ENCODE data around the gene BCAS1. TPM values are rescaled to one million over a fixed set of nuclear protein-coding genes. Genes with fewer than 3 reads are reported as not detected.

The BCAS1 gene
- total RNA-seq, 1 experiment from 2014 or later = 0.17 TPM

GRCh38 chr20:54004445-54004844 is 65.9 kb downstream of the BCAS1 start (continued):
- TF ChIP-seq ZBTB33 (IDR thresholded peaks at IDR 0.05; ENCODE audit: extremely low read depth, insufficient replicate concordance, low read length) = no peak
- no peak for TF ChIP-seq FOSL1 (IDR thresholded peaks at IDR 0.05; ENCODE audit: low read depth)
- TF ChIP-seq POLR2A (IDR thresholded peaks at IDR 0.05; ENCODE audit: borderline replicate concordance, extremely low read depth, insufficient read depth, insufficient read length) = no peak
- TF ChIP-seq EGR1 (IDR thresholded peaks at IDR 0.05; ENCODE audit: low read depth) = no peak
- no peak for TF ChIP-seq CEBPB (IDR thresholded peaks at IDR 0.05; ENCODE audit: low read depth)

GRCh38 chr20:54002741-54003140 is 67.7 kb downstream of the BCAS1 start:
- intact Hi-C loops (cut with micrococcal nuclease) = no loop called here
- Histone ChIP-seq H3K4me3 (replicated peaks in 1 of 2; ENCODE audit: low read depth in 1 of 2, low read length in 2 of 2) (no peak overlapping the region), H3K4me1 (ENCODE audit: control insufficient read depth in 1 of 2, insufficient read depth in 2 of 2, low read length in 2 of 2) (no peaks in the 10 kb centered on the region), H3K79me2 (ENCODE audit: insufficient read depth, low read length) (no peaks in the 10 kb centered on the region), H3K27ac (ENCODE audit: low read depth, low read length) (no peak overlapping the region), H3K9ac (ENCODE audit: low read length) (no peak overlapping the region), H3K9me3 (ENCODE audit: control insufficient read depth in 1 of 2, insufficient read depth in 1 of 2, low read depth in 1 of 2, low read length in 2 of 2) (no peaks in the 10 kb centered on the region), H3K36me3 (ENCODE audit: control insufficient read depth in 1 of 2, insufficient read depth in 2 of 2, low read length in 2 of 2) (no peaks in the 10 kb centered on the region), H3K9me2 (ENCODE audit: insufficient read depth) (no peaks in the 10 kb centered on the region), H3K27me3 (ENCODE audit: insufficient read depth, low read length) (no peaks in the 10 kb centered on the region; the same call in 1 of the 2 replicates), H4K20me1 (ENCODE audit: insufficient read depth) (no peaks in the 10 kb centered on the region), H3K4me2 (ENCODE audit: low read length) (no peak overlapping the region), H2AFZ (ENCODE audit: low read depth, low read length, poor library complexity, severe bottlenecking) (no peak overlapping the region)
- ChIA-PET RAD21 (ENCODE audit: low non-redundant PET in 1 of 2, low total read pairs in 2 of 2, uncharacterized antibody in 2 of 2, unreplicated experiment in 2 of 2) (no interaction called here), CTCF (no interaction called here), POLR2A (no interaction called here)
- no TSS peak for BruUV-seq (replicated peaks)
- DNase-seq (ENCODE audit: low read depth, low spot score) = no peak
- no peak for ATAC-seq
- TF ChIP-seq SRF (IDR thresholded peaks at IDR 0.05; ENCODE audit: low read depth) (no peak), CTCF (IDR thresholded peaks at IDR 0.05 in 2 of 3, conservative IDR thresholded peaks at IDR 0.05 in 1 of 3; ENCODE audit: borderline replicate concordance in 1 of 3, insufficient read depth in 1 of 3, low read depth in 2 of 3, low read length in 2 of 3) (no peak), TCF7L2 (IDR thresholded peaks at IDR 0.05; ENCODE audit: borderline replicate concordance, extremely low read depth, insufficient read depth, insufficient read length) (no peak), REST (IDR thresholded peaks at IDR 0.05; ENCODE audit: low read depth) (no peak), CBX3 (IDR thresholded peaks at IDR 0.05; ENCODE audit: low read depth) (no peak), JUND (IDR thresholded peaks at IDR 0.05) (no peak), EZH2 (IDR thresholded peaks at IDR 0.05) (no peak), POLR2AphosphoS5 (IDR thresholded peaks at IDR 0.05; ENCODE audit: low read depth, low read length) (no peak), SIN3A (IDR thresholded peaks at IDR 0.05; ENCODE audit: low read depth) (no peak), POLR2A (IDR thresholded peaks at IDR 0.05; ENCODE audit: borderline replicate concordance, extremely low read depth, insufficient read depth, insufficient read length) (no peak), EGR1 (IDR thresholded peaks at IDR 0.05; ENCODE audit: low read depth) (no peak), MAX (IDR thresholded peaks at IDR 0.05) (no peak), ZBTB33 (IDR thresholded peaks at IDR 0.05; ENCODE audit: extremely low read depth, insufficient replicate concordance, low read length) (no peak)
